Umbilical cord (tissue), 2 donors: Measurements from ENCODE around the gene JMJD6. TPM values are rescaled to one million over a fixed set of nuclear protein-coding genes. Genes with fewer than 3 reads are reported as not detected.

ENCODE experiments used
- DNase-seq: peaks from one replicate; pipeline ENCODE4 v3.0.0-alpha.2; 2015; ENCODE audit warnings: low spot score
- total RNA-seq: library from RNA; depleted of rRNA; stranded (reverse); fragments of >200 nt; gene quantifications from one replicate; pipeline ENCODE4 v1.2.3, GENCODE V29; 2014; ENCODE audit warnings: low replicate concordance; ENCODE audit not compliant: insufficient read depth

Gene JMJD6
- total RNA-seq, 1 donor from 2014 or later: 40.4 TPM

- DNase-seq: peak; percentile 95
These were observed 28.5 kb downstream of the JMJD6 start for GRCh38 chr17:76697702-76698465.

GRCh38 chr17:76696763-76697701 is 29.4 kb downstream of the JMJD6 start:
- no peak for DNase-seq

GRCh38 chr17:76695059-76695831 is 31.2 kb downstream of the JMJD6 start:
- DNase-seq: peak; percentile 54

GRCh38 chr17:76691379-76692191 is 34.8 kb downstream of the JMJD6 start:
- DNase-seq: no peak

GRCh38 chr17:76690596-76691280 is 35.7 kb downstream of the JMJD6 start:
- no peak for DNase-seq

GRCh38 chr17:76689859-76690258 is 36.5 kb downstream of the JMJD6 start:
- no peak for DNase-seq

GRCh38 chr17:76688165-76688622 is 38.2 kb downstream of the JMJD6 start:
- no peak for DNase-seq

- DNase-seq: peak; percentile 84
These were observed 38.9 kb downstream of the JMJD6 start for GRCh38 chr17:76687298-76688164.

GRCh38 chr17:76686538-76687297 is 39.7 kb downstream of the JMJD6 start:
- no peak for DNase-seq

GRCh38 chr17:76685846-76686245 is 40.6 kb downstream of the JMJD6 start:
- DNase-seq: no peak

- DNase-seq: no peak
These were observed 41.0 kb downstream of the JMJD6 start for GRCh38 chr17:76685366-76685765.

- no peak for DNase-seq
These were observed 41.6 kb downstream of the JMJD6 start for GRCh38 chr17:76684756-76685155.

- no peak for DNase-seq
These were observed 42.3 kb downstream of the JMJD6 start for GRCh38 chr17:76683921-76684745.

- no peak for DNase-seq
These were observed 43.2 kb downstream of the JMJD6 start for GRCh38 chr17:76683011-76683755.

GRCh38 chr17:76682296-76682695 is 44.1 kb downstream of the JMJD6 start:
- DNase-seq: peak; percentile 96

GRCh38 chr17:76681222-76682137 is 44.9 kb downstream of the JMJD6 start:
- peak; percentile 84 for DNase-seq
